ENCODE data around the gene PNLIPRP2. TPM values are rescaled to one million over a fixed set of nuclear protein-coding genes. Genes with fewer than 3 reads are reported as not detected.

PNLIPRP2 gene
- not detected for total RNA-seq

- intact Hi-C loops (cut with DNase I): no loop called here
- TF ChIP-seq POLR2AphosphoS5 (IDR thresholded peaks at IDR 0.05) (no peak), CTCF (IDR thresholded peaks at IDR 0.05) (no peak), POLR2A (IDR thresholded peaks at IDR 0.05) (no peak)
- H3K27ac ChIP-seq: no peak within 1 kb of the TSS
- no peak within 1 kb of the TSS for H3K4me3 ChIP-seq
- H3K27me3 ChIP-seq (replicated peaks; ENCODE audit: insufficient read depth): no peaks in the 10 kb centered on the region
- H3K9me3 ChIP-seq: no peaks in the 10 kb centered on the region
- no peak for DNase-seq (ENCODE audit: low spot score)
- H3K36me3 ChIP-seq: no peaks in the 10 kb centered on the region
- no peaks in the 10 kb centered on the region for H3K4me1 ChIP-seq (replicated peaks)
- 72% methylated on average over 20 of the region's 20 CpGs for WGBS
Observed at GRCh38 chr10:116620423-116621400, at the start of gene PNLIPRP2. TSS of gene PNLIPRP2 (plus strand) at chr10:116620953.

GRCh38 chr10:116574797-116575196, 46.0 kb upstream of the PNLIPRP2 start:
- H3K4me3 ChIP-seq: no peak overlapping the region
- WGBS: 28% methylated on average over 3 of the region's 3 CpGs

DNA sequence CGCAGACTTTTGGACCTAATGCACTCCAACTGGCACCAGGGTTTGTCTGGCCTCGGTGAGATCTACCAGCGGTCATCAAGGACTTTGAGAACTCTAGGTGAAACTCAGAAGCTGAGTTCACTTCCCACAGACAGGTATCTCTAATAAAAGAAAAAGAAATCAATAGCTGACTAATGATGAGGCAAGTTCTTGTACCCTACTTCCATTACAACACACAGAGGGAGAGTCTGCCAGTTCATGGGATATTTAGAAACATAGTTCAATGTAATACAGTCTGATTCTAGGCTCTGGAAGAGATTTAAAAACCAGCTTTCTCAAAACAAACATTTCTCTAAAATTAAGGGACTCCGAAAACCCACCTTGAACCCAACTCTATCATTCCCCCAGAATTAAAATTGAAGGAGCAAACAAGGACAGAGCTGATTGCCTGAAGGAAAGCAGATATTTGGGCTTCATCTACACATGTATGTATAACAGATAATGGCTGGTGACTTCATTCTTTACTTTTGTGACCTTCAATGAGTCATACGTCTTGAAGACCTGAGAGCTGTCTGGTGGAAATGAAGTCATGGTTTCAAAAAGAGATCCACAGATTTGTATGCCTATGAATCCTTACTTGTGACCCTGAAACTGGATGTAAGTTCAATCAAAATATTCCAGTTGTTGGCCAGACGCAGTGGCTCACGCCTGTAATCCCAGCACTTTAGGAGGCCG, 32.7 kb upstream of the PNLIPRP2 start:
- H3K27me3 ChIP-seq (replicated peaks; ENCODE audit: insufficient read depth): no peaks in the 10 kb centered on the region
- no peak overlapping the region for H3K27ac ChIP-seq
- TF ChIP-seq POLR2AphosphoS5 (IDR thresholded peaks at IDR 0.05): no peak
- TF ChIP-seq POLR2A (IDR thresholded peaks at IDR 0.05): no peak
- TF ChIP-seq CTCF (IDR thresholded peaks at IDR 0.05): no peak
- H3K9me3 ChIP-seq: no peaks in the 10 kb centered on the region
- no peaks in the 10 kb centered on the region for H3K36me3 ChIP-seq
- no peak for DNase-seq (ENCODE audit: low spot score)
- intact Hi-C loops (cut with DNase I): no loop called here
- 93% methylated on average over 8 of the region's 8 CpGs for WGBS
- no peaks in the 10 kb centered on the region for H3K4me1 ChIP-seq (replicated peaks)
- H3K4me3 ChIP-seq: no peak overlapping the region

More at GRCh38 chr10:116574797-116575196, 46.0 kb upstream of the PNLIPRP2 start:
- H3K9me3 ChIP-seq: no peaks in the 10 kb centered on the region
- no peak for TF ChIP-seq POLR2AphosphoS5 (IDR thresholded peaks at IDR 0.05)
- TF ChIP-seq POLR2A (IDR thresholded peaks at IDR 0.05): no peak
- no peak for TF ChIP-seq CTCF (IDR thresholded peaks at IDR 0.05)
- no peaks in the 10 kb centered on the region for H3K36me3 ChIP-seq
- H3K4me1 ChIP-seq (replicated peaks): no peaks in the 10 kb centered on the region
- intact Hi-C loops (cut with DNase I): no loop called here
- H3K27ac ChIP-seq: no peak overlapping the region
- H3K27me3 ChIP-seq (replicated peaks; ENCODE audit: insufficient read depth): no peaks in the 10 kb centered on the region
- no peak for DNase-seq (ENCODE audit: low spot score)

- 95% methylated on average over 2 of the region's 2 CpGs for WGBS
- no peak overlapping the region for H3K27ac ChIP-seq
- H3K4me3 ChIP-seq: no peak overlapping the region
- no peak for DNase-seq (ENCODE audit: low spot score)
- no peaks in the 10 kb centered on the region for H3K4me1 ChIP-seq (replicated peaks)
- no peaks in the 10 kb centered on the region for H3K9me3 ChIP-seq
- TF ChIP-seq POLR2A (IDR thresholded peaks at IDR 0.05): no peak
- no peak for TF ChIP-seq CTCF (IDR thresholded peaks at IDR 0.05)
- intact Hi-C loops (cut with DNase I): no loop called here
- no peaks in the 10 kb centered on the region for H3K27me3 ChIP-seq (replicated peaks; ENCODE audit: insufficient read depth)
- no peaks in the 10 kb centered on the region for H3K36me3 ChIP-seq
Observed at GRCh38 chr10:116588995-116589394, 31.8 kb upstream of the PNLIPRP2 start.

Measured in prostate gland (tissue), 2 donors.